K562 (cell line): Measurements from ENCODE around the gene ARHGEF7.

Source experiments
- GATA2 ChIP-seq: sonication (generic); formaldehyde crosslinking; IDR thresholded peaks from 2 replicates; pipeline ENCODE4 v1.4.0; 2020; ENCODE audit warnings: mild to moderate bottlenecking, missing genetic modification reagents
- IRF2 ChIP-seq: sonication (generic); formaldehyde crosslinking; IDR thresholded peaks from 2 replicates; pipeline ENCODE4 v1.8.1; 2022; ENCODE audit warnings: mild to moderate bottlenecking, missing genetic modification reagents
- PCBP1 ChIP-seq: fragments of 200-400 bp; formaldehyde crosslinking; IDR thresholded peaks from 2 replicates; pipeline ENCODE4 v1.6.1; 2018; ENCODE audit warnings: mild to moderate bottlenecking, low read depth, low read length; ENCODE audit not compliant: poor library complexity, severe bottlenecking
- RAD21 ChIP-seq, 2 experiments: fragments of 250-450 bp in 1 of 2; fragments of 450-650 bp in 1 of 2; sonication (Bioruptor Pico) in 1 of 2; formaldehyde crosslinking in 1 of 2; IDR thresholded peaks in 1 of 2; conservative IDR thresholded peaks in 1 of 2; 2 replicates each; pipeline versions ENCODE4 v1.4.0 to v1.8.0; 2020 to 2022; ENCODE audit warnings: mild to moderate bottlenecking in 2 of 2, moderate library complexity in 1 of 2
- SUPT5H ChIP-seq: fragments of 450-650 bp; IDR thresholded peaks from 2 replicates; pipeline ENCODE4 v1.6.1; 2016
- TCF3 ChIP-seq: sonication (generic); formaldehyde crosslinking; IDR thresholded peaks from 2 replicates; pipeline ENCODE4 v1.4.0; 2020; ENCODE audit warnings: mild to moderate bottlenecking, missing genetic modification reagents
- U2AF2 ChIP-seq: fragments of 200-400 bp; formaldehyde crosslinking; optimal IDR thresholded peaks from 2 replicates; pipeline ENCODE3; 2017; ENCODE audit warnings: low read depth, mild to moderate bottlenecking, low read length
- TF ChIP-seq, protein P1 (sequence below), 3 experiments: IDR thresholded peaks in 2 of 3; conservative IDR thresholded peaks in 1 of 3; 2 replicates each; pipeline ENCODE4 v1.5.1; 2011 to 2012; ENCODE audit warnings: low read length in 3 of 3, mild to moderate bottlenecking in 3 of 3, control low read depth in 2 of 3, improper control_type of control experiment in 1 of 3, inconsistent platforms in 1 of 3, low read depth in 1 of 3, mixed read lengths in 1 of 3, moderate library complexity in 1 of 3; ENCODE audit not compliant: insufficient read depth in 2 of 3

GRCh38 chr13:111176421-111176820, 61.3 kb downstream of the ARHGEF7 start:
- no peak for TF ChIP-seq IRF2 (CRISPR knock-in tag)
- no peak for TF ChIP-seq U2AF2
- no peak for TF ChIP-seq PCBP1
- no peak for TF ChIP-seq SUPT5H
- TF ChIP-seq GATA2 (CRISPR knock-in tag) = no peak
- no peak for TF ChIP-seq TCF3 (CRISPR knock-in tag)
- no peak for TF ChIP-seq RAD21 (CRISPR knock-in tag; conservative IDR thresholded peaks at IDR 0.05 in 1 of 2, IDR thresholded peaks at IDR 0.05 in 1 of 2)
- TF ChIP-seq, protein P1, sequence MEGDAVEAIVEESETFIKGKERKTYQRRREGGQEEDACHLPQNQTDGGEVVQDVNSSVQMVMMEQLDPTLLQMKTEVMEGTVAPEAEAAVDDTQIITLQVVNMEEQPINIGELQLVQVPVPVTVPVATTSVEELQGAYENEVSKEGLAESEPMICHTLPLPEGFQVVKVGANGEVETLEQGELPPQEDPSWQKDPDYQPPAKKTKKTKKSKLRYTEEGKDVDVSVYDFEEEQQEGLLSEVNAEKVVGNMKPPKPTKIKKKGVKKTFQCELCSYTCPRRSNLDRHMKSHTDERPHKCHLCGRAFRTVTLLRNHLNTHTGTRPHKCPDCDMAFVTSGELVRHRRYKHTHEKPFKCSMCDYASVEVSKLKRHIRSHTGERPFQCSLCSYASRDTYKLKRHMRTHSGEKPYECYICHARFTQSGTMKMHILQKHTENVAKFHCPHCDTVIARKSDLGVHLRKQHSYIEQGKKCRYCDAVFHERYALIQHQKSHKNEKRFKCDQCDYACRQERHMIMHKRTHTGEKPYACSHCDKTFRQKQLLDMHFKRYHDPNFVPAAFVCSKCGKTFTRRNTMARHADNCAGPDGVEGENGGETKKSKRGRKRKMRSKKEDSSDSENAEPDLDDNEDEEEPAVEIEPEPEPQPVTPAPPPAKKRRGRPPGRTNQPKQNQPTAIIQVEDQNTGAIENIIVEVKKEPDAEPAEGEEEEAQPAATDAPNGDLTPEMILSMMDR (IDR thresholded peaks at IDR 0.05 in 2 of 3, conservative IDR thresholded peaks at IDR 0.05 in 1 of 3; ENCODE audit: insufficient read depth in 2 of 3, low read depth in 1 of 3, low read length in 3 of 3) = no peak
